MM.1S (cell line): ENCODE results near the gene GLIS2.

Experiments used
- DNase-seq: peaks from one replicate; pipeline ENCODE4 v3.0.0-alpha.2; 2015
- H2AFZ ChIP-seq: fragments of 300-600 bp; sonication (generic); 2 replicates; pipeline ENCODE4 v1.6.0; 2016; ENCODE audit warnings: antibody characterized with exemption, low read length
- H3F3A ChIP-seq: fragments of 300-600 bp; sonication (generic); 2 replicates; pipeline ENCODE4 v1.6.1; 2016; ENCODE audit warnings: mild to moderate bottlenecking, antibody characterized with exemption, low read length, moderate library complexity, mixed read lengths; ENCODE audit not compliant: insufficient read depth
- H3K27ac ChIP-seq: fragments of 300-600 bp; sonication (generic); 2 replicates; pipeline ENCODE4 v1.5.1; 2016; ENCODE audit warnings: mild to moderate bottlenecking, low read length
- H3K27me3 ChIP-seq: fragments of 300-600 bp; sonication (generic); replicated peaks from 2 replicates; pipeline ENCODE4 v1.6.0; 2016; ENCODE audit warnings: low read length; ENCODE audit not compliant: insufficient read depth
- H3K36me3 ChIP-seq: fragments of 300-600 bp; sonication (generic); replicated peaks from 2 replicates; pipeline ENCODE4 v1.6.1; 2016; ENCODE audit warnings: mild to moderate bottlenecking, low read length, mixed read lengths; ENCODE audit not compliant: insufficient read depth
- H3K4me1 ChIP-seq: fragments of 300-600 bp; sonication (generic); 2 replicates; pipeline ENCODE4 v1.6.1; 2016; ENCODE audit warnings: low read length, mixed read lengths
- H3K4me2 ChIP-seq: fragments of 300-600 bp; sonication (generic); 2 replicates; pipeline ENCODE4 v1.6.0; 2016; ENCODE audit warnings: low read depth, low read length
- H3K4me3 ChIP-seq: fragments of 300-600 bp; sonication (generic); 2 replicates; pipeline ENCODE4 v1.5.1; 2016; ENCODE audit warnings: low read length, mixed read lengths
- H3K79me2 ChIP-seq: fragments of 300-600 bp; sonication (generic); 2 replicates; pipeline ENCODE4 v1.6.1; 2016; ENCODE audit warnings: mixed run types, low read length, mixed read lengths
- H3K9ac ChIP-seq: fragments of 300-600 bp; sonication (generic); 2 replicates; pipeline ENCODE4 v1.6.1; 2016; ENCODE audit warnings: low read length, mixed read lengths
- H3K9me2 ChIP-seq: fragments of 300-600 bp; sonication (generic); replicated peaks from 2 replicates; pipeline ENCODE4 v1.6.1; 2016; ENCODE audit warnings: mild to moderate bottlenecking, low read length, mixed read lengths; ENCODE audit not compliant: insufficient read depth
- H3K9me3 ChIP-seq: fragments of 300-600 bp; sonication (generic); replicated peaks from 2 replicates; pipeline ENCODE4 v1.6.1; 2016; ENCODE audit warnings: mild to moderate bottlenecking, low read length, mixed read lengths; ENCODE audit not compliant: insufficient read depth
- H4K20me1 ChIP-seq: fragments of 300-600 bp; sonication (generic); 2 replicates; pipeline ENCODE4 v1.6.1; 2016; ENCODE audit warnings: mild to moderate bottlenecking, low read length, moderate library complexity, mixed read lengths; ENCODE audit not compliant: insufficient read depth
- CTCF ChIP-seq: fragments of 300-600 bp; sonication (generic); IDR thresholded peaks from 2 replicates; pipeline ENCODE4 v1.5.1; 2016; ENCODE audit warnings: antibody characterized with exemption, low read length, mixed read lengths
- EZH2 ChIP-seq: fragments of 300-600 bp; sonication (generic); optimal IDR thresholded peaks from 2 replicates; pipeline ENCODE3; 2017; ENCODE audit warnings: low read depth, mild to moderate bottlenecking, antibody characterized with exemption, low read length, mixed read lengths
- EZH2phosphoT487 ChIP-seq: fragments of 300-600 bp; sonication (generic); IDR thresholded peaks from 2 replicates; pipeline ENCODE4 v1.6.1; 2018; ENCODE audit warnings: antibody characterized with exemption, low read length

The GLIS2 gene

DNA sequence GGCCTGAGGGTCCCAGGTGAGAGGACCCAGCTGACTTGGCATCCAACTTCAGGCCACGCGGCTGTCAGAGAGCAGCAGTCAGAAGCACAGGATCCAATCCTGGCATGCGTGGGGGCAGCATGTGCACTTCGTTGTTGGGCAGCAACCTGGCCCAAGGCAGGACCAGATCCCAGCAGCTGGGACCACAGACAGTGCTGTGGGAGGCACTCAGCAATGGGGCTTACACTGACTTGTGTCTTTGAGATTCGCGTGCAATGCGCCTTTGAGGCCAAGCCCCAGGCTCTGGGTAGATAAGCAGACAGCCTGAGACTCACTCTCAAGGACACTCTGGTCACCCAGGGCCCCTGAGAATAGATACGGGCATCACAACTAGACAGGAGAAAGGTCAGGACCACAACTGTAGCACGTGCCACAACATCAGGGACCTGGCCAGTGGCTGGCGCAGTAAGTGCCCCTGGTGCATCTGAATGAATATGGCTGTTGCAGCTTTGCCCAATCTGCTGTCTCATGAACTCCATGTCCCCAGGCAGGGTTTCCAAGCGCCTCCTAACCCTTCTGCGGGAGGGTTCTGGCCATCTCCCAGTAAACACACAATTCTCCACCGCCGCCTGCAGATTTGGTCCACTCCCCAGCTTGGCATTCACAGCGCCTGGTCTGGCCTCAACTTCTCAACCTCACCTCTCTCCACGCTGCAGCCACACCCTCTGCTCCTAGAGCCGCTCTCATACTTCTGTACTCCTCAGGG, 32.1 kb downstream of the GLIS2 start:
- Histone ChIP-seq H4K20me1 (no peaks in the 10 kb centered on the region; the same call in 1 of the 2 replicates), H3K4me2 (no peak overlapping the region), H3K27me3 (no peaks in the 10 kb centered on the region), H3K27ac (no peak overlapping the region), H2AFZ (no peak overlapping the region), H3K36me3 (no peaks in the 10 kb centered on the region), H3K79me2 (peaks cover 55% of the 10 kb centered on the region), H3K9me2 (no peaks in the 10 kb centered on the region), H3K4me1 (0 out of 2 replicates have a peak, but pooled peaks cover 4% of the 10 kb centered on the region), H3K9me3 (no peaks in the 10 kb centered on the region), H3K4me3 (no peak overlapping the region), H3F3A (peaks cover 25% of the 10 kb centered on the region), H3K9ac (no peak overlapping the region)
- TF ChIP-seq EZH2 (no peak), EZH2phosphoT487 (no peak), CTCF (no peak)
- no peak for DNase-seq

- H3K27ac ChIP-seq: no peak overlapping the region
- 0 out of 2 replicates have a peak, but pooled peaks cover 4% of the 10 kb centered on the region for H3K4me1 ChIP-seq
- no peak overlapping the region for H3K9ac ChIP-seq
- no peaks in the 10 kb centered on the region for H3K9me3 ChIP-seq
- peaks cover 30% of the 10 kb centered on the region for H3F3A ChIP-seq
- no peaks in the 10 kb centered on the region for H3K9me2 ChIP-seq
- no peak overlapping the region for H3K4me3 ChIP-seq
- H4K20me1 ChIP-seq: no peaks in the 10 kb centered on the region
- H3K36me3 ChIP-seq: no peaks in the 10 kb centered on the region
- no peak overlapping the region for H2AFZ ChIP-seq
- H3K27me3 ChIP-seq: no peaks in the 10 kb centered on the region
- no peak for DNase-seq
- no peak overlapping the region for H3K4me2 ChIP-seq
- H3K79me2 ChIP-seq: peaks cover 42% of the 10 kb centered on the region
- no peak for TF ChIP-seq EZH2
- TF ChIP-seq CTCF: no peak
- no peak for TF ChIP-seq EZH2phosphoT487
Observed at GRCh38 chr16:4349332-4349731, 33.5 kb downstream of the GLIS2 start.

- Histone ChIP-seq H3K79me2 (peaks cover 42% of the 10 kb centered on the region), H3K4me2 (peak overlapping the region; percentile 38), H3K9me2 (no peaks in the 10 kb centered on the region), H3K4me1 (0 out of 2 replicates have a peak, but pooled peaks cover 4% of the 10 kb centered on the region), H3F3A (peaks cover 26% of the 10 kb centered on the region), H3K36me3 (no peaks in the 10 kb centered on the region), H3K4me3 (peak overlapping the region; percentile 77), H3K9me3 (no peaks in the 10 kb centered on the region), H4K20me1 (no peaks in the 10 kb centered on the region), H3K27ac (peak overlapping the region; percentile 33; the same call in 1 of the 2 replicates), H2AFZ (peak overlapping the region; percentile 31), H3K9ac (peak overlapping the region; percentile 66), H3K27me3 (no peaks in the 10 kb centered on the region)
- DNase-seq: no peak
- TF ChIP-seq CTCF (no peak), EZH2 (no peak), EZH2phosphoT487 (no peak)
Observed at GRCh38 chr16:4350365-4350786, 34.5 kb downstream of the GLIS2 start.
